Endothelial cell of umbilical vein (primary cell): ENCODE data around the gene DHRS12. TPM values are rescaled to one million over a fixed set of nuclear protein-coding genes. Genes with fewer than 3 reads are reported as not detected.
A peak's percentile ranks its signal among the peaks of the same experiment; 100 is the strongest.

ENCODE experiments used
- BruUV-seq: library from RNA; stranded (reverse); fragments of 400-500 nt; replicated peaks from 2 replicates; lab custom pipeline; 2021; lab: Mats Ljungman, UMichigan
- CTCF ChIA-PET: fragments of 300-600, 350-600 bp; sonication (Branson Sonifier 250); formaldehyde crosslinking; loops from one replicate; lab custom pipeline; 2021; ENCODE audit warnings: antibody characterized with exemption, inconsistent platforms; lab: Charles Lee
- POLR2A ChIA-PET: fragments of 300-600, 350-600 bp; sonication (Branson Sonifier 250); formaldehyde crosslinking; loops from one replicate; lab custom pipeline; 2021; ENCODE audit warnings: antibody characterized with exemption, inconsistent platforms; lab: Charles Lee
- DNase-seq: peaks from one replicate; pipeline ENCODE4 v3.0.0-alpha.2; 2011; ENCODE audit warnings: low read depth, low spot score
- FAIRE-seq: peaks from 2 replicates; lab custom pipeline; 2011; peaks lifted over from hg19 to GRCh38; lab: Jason Lieb, UNC
- H2AFZ ChIP-seq: 2 replicates; pipeline ENCODE4 v1.6.0; 2012; ENCODE audit warnings: low read depth, low read length, control low read depth, inconsistent platforms
- H3K27ac ChIP-seq: 2 replicates; pipeline ENCODE4 v1.5.1; 2011; ENCODE audit warnings: low read depth, mild to moderate bottlenecking, control low read depth, low read length, moderate library complexity; ENCODE audit not compliant: insufficient read depth
- H3K27me3 ChIP-seq, 2 experiments: 2 replicates each; pipeline versions ENCODE4 v1.6.0 to v1.6.1; 2011; ENCODE audit warnings: low read length in 2 of 2, mixed read lengths in 1 of 2; ENCODE audit not compliant: control insufficient read depth in 2 of 2, insufficient read depth in 2 of 2
- H3K36me3 ChIP-seq, 2 experiments: 2 replicates in 1 of 2; 3 replicates in 1 of 2; pipeline ENCODE4 v1.5.1; 2011; ENCODE audit warnings: low read length in 2 of 2, mild to moderate bottlenecking in 1 of 2, moderate library complexity in 1 of 2; ENCODE audit not compliant: control insufficient read depth in 2 of 2, insufficient read depth in 2 of 2; ENCODE audit errors: extremely low read depth in 1 of 2
- H3K4me1 ChIP-seq: 3 replicates; pipeline ENCODE4 v1.5.1; 2011; ENCODE audit warnings: mild to moderate bottlenecking, low read length; ENCODE audit not compliant: control insufficient read depth, insufficient read depth; ENCODE audit errors: extremely low read depth
- H3K4me2 ChIP-seq: 2 replicates; pipeline ENCODE4 v1.6.1; 2011; ENCODE audit warnings: low read length, control low read depth, mixed read lengths; ENCODE audit not compliant: insufficient read depth
- H3K4me3 ChIP-seq, 3 experiments: fragments of 200-600 bp in 1 of 3; sonication (generic), shearing (Covaris generic) in 1 of 3; replicated peaks in 1 of 3; 2 replicates each; pipeline ENCODE4 v1.5.1; 2011 to 2016; ENCODE audit warnings: control low read depth in 3 of 3, low read length in 3 of 3, mild to moderate bottlenecking in 2 of 3, inconsistent platforms in 1 of 3, low read depth in 1 of 3, moderate library complexity in 1 of 3; ENCODE audit not compliant: insufficient read depth in 1 of 3
- H3K79me2 ChIP-seq: 2 replicates; pipeline ENCODE4 v1.6.0; 2012; ENCODE audit warnings: low read length, inconsistent platforms; ENCODE audit not compliant: control insufficient read depth, insufficient read depth
- H3K9ac ChIP-seq: replicated peaks from 2 replicates; pipeline ENCODE3; 2011; ENCODE audit warnings: low read length, control low read depth; ENCODE audit not compliant: insufficient read depth; ENCODE audit errors: extremely low read depth
- H3K9me1 ChIP-seq: replicated peaks from 3 replicates; pipeline ENCODE4 v1.6.0; 2011; ENCODE audit warnings: mild to moderate bottlenecking, low read length; ENCODE audit not compliant: control insufficient read depth, insufficient read depth; ENCODE audit errors: extremely low read depth
- H3K9me3 ChIP-seq: replicated peaks from 2 replicates; pipeline ENCODE4 v1.5.1; 2012; ENCODE audit warnings: low read length, inconsistent platforms; ENCODE audit not compliant: control insufficient read depth, insufficient read depth
- H4K20me1 ChIP-seq: replicated peaks from 2 replicates; pipeline ENCODE3; 2011; ENCODE audit warnings: mild to moderate bottlenecking, low read length; ENCODE audit not compliant: control insufficient read depth, insufficient read depth; ENCODE audit errors: extremely low read depth
- CTCF ChIP-seq, 2 donors: IDR thresholded peaks; 1 replicate in 1 of 2; 2 replicates in 1 of 2; pipeline ENCODE4 v1.5.1; 2011; ENCODE audit warnings: low read length in 2 of 2, mild to moderate bottlenecking in 2 of 2, moderate library complexity in 2 of 2, control low read depth in 1 of 2, inconsistent platforms in 1 of 2, low read depth in 1 of 2; ENCODE audit not compliant: insufficient read depth in 1 of 2; ENCODE audit errors: extremely low read depth in 1 of 2
- EZH2 ChIP-seq: IDR thresholded peaks from 2 replicates; pipeline ENCODE4 v1.6.1; 2012; ENCODE audit warnings: borderline replicate concordance, low read depth, mild to moderate bottlenecking, moderate library complexity, low read length, inconsistent platforms; ENCODE audit not compliant: severe bottlenecking
- FOS ChIP-seq: IDR thresholded peaks from 2 replicates; pipeline ENCODE4 v1.6.1; 2011; ENCODE audit warnings: mild to moderate bottlenecking, low read length, moderate library complexity, borderline replicate concordance; ENCODE audit not compliant: insufficient read depth
- GATA2 ChIP-seq: IDR thresholded peaks from 2 replicates; pipeline ENCODE4 v1.7.0; 2011; ENCODE audit warnings: low read depth, mild to moderate bottlenecking, moderate library complexity, mixed read lengths, low read length; ENCODE audit not compliant: insufficient read length, insufficient read depth
- JUN ChIP-seq: IDR thresholded peaks from 2 replicates; pipeline ENCODE4 v1.6.1; 2011; ENCODE audit warnings: borderline replicate concordance, low read depth; ENCODE audit not compliant: insufficient read length, insufficient read depth
- MAX ChIP-seq: IDR thresholded peaks from 2 replicates; pipeline ENCODE4 v1.6.1; 2011; ENCODE audit not compliant: insufficient read depth, insufficient read length
- MYC ChIP-seq: IDR thresholded peaks from one replicate; pipeline ENCODE4 v1.6.1; 2011; ENCODE audit warnings: mild to moderate bottlenecking, low read depth, low read length
- POLR2A ChIP-seq: IDR thresholded peaks from 2 replicates; pipeline ENCODE4 v1.6.1; 2012; ENCODE audit warnings: low read depth, mild to moderate bottlenecking, control low read depth, low read length
- POLR2AphosphoS5 ChIP-seq: IDR thresholded peaks from 2 replicates; pipeline ENCODE4 v1.6.1; 2012; ENCODE audit warnings: low read depth, mild to moderate bottlenecking, control low read depth, low read length, moderate library complexity; ENCODE audit not compliant: insufficient read depth
- dilution Hi-C: fragments of 300-500 bp; cut with MboI; formaldehyde crosslinking; loops from one replicate; pipeline ENCODE4 v1.15.0; 2019; ENCODE audit warnings: low sequenced_read_pairs; ENCODE audit not compliant: extremely low pct_ligation_motif_present
- intact Hi-C: fragments of 100-400 bp; cut with micrococcal nuclease; formaldehyde crosslinking; loops from one replicate; pipeline ENCODE4 v1.10.0; 2022
- polyA plus RNA-seq, 4 experiments: library from polyadenylated mRNA; depleted of rRNA in 3 of 4; stranded (reverse) in 3 of 4; unstranded in 1 of 4; fragments of >200 nt; gene quantifications; 2 replicates each; pipeline versions ENCODE4 v1.2.1 to v1.2.3, GENCODE V29; 2011 to 2012; ENCODE audit warnings: missing spikeins in 1 of 4
- total RNA-seq: library from RNA; stranded (reverse); gene quantifications from 2 replicates; pipeline ENCODE4 v1.2.3, GENCODE V29; 2021

The DHRS12 gene
- total and polyA plus RNA-seq, 2 donors (not counting 3 experiments of a cell fraction or from before 2014, with no cell fraction given): 8.9 to 9.1 TPM

- POLR2A ChIA-PET: interaction anchor here (2.5 kb wide), 1 partner anchor 359 kb away, joined by 8 read pairs; the partner anchor contains the start of gene INTS6
- DNase-seq (peak; percentile 9), FAIRE-seq (no peak)
- Histone ChIP-seq H3K4me2 (no peak overlapping the region), H3K27me3 (peaks cover 0 to 9% of the 10 kb centered on the region in 2 experiments), H3K27ac (no peak overlapping the region), H3K9me1 (no peaks in the 10 kb centered on the region), H4K20me1 (no peaks in the 10 kb centered on the region), H3K4me3 (no peak overlapping the region), H3K79me2 (no peaks in the 10 kb centered on the region), H3K36me3 (no peaks in the 10 kb centered on the region), H3K9ac (no peak overlapping the region), H2AFZ (no peak overlapping the region), H3K9me3 (no peaks in the 10 kb centered on the region), H3K4me1 (peaks cover 6% of the 10 kb centered on the region)
- no peak for TF ChIP-seq MAX
- no peak for TF ChIP-seq EZH2
- TF ChIP-seq JUN: no peak
- no peak for TF ChIP-seq CTCF (IDR thresholded peaks at IDR 0.05; ENCODE audit: extremely low read depth in 1 of 2, insufficient read depth in 1 of 2, low read depth in 1 of 2, low read length in 2 of 2)
- TF ChIP-seq POLR2AphosphoS5: no peak
- TF ChIP-seq MYC: no peak
- TF ChIP-seq FOS: no peak
- no peak for TF ChIP-seq GATA2
- TF ChIP-seq POLR2A: no peak
- BruUV-seq: no TSS peak
- intact Hi-C loops (no loop called here), dilution Hi-C loops (no loop called here)
- CTCF ChIA-PET: interaction anchor here (0.7 to 5.0 kb wide), 4 partner anchors 37 to 424 kb away, joined by 3 to 115 read pairs (median 4); partner anchors contain the start of gene NEK5
These were observed 8.0 kb upstream of the DHRS12 start for GRCh38 chr13:51811920-51812451.
